HL-60 (cell line): ENCODE results near the gene MGAT4A.
A peak's percentile ranks its signal among the peaks of the same experiment; 100 is the strongest.

Experiments
- DNase-seq, 2 experiments: peaks; one replicate each; pipeline ENCODE4 v3.0.0-alpha.2; 2010 to 2020; ENCODE audit warnings: low read depth in 1 of 2, low spot score in 1 of 2
- H3K27ac ChIP-seq: fragments of 250-450 bp; sonication (Bioruptor Pico); replicated peaks from 2 replicates; pipeline ENCODE4 v1.5.1; 2020; ENCODE audit warnings: mild to moderate bottlenecking, moderate library complexity
- H3K27me3 ChIP-seq: fragments of 250-450 bp; sonication (Bioruptor Pico); 2 replicates; pipeline ENCODE4 v1.5.1; 2021; ENCODE audit warnings: mild to moderate bottlenecking, moderate library complexity; ENCODE audit not compliant: insufficient read depth, poor library complexity, severe bottlenecking
- H3K4me3 ChIP-seq: replicated peaks from 2 replicates; pipeline ENCODE4 v1.5.1; 2011; ENCODE audit warnings: mild to moderate bottlenecking, control low read depth, low read length; ENCODE audit not compliant: insufficient read depth
- CTCF ChIP-seq: IDR thresholded peaks from one replicate; pipeline ENCODE4 v1.5.1; 2011; ENCODE audit warnings: low read length, control low read depth, inconsistent platforms; ENCODE audit not compliant: insufficient read depth
- GABPA ChIP-seq: IDR thresholded peaks from 2 replicates; pipeline ENCODE4 v1.6.1; 2012; ENCODE audit warnings: low read depth
- POLR2AphosphoS5 ChIP-seq: IDR thresholded peaks from 2 replicates; pipeline ENCODE4 v1.6.1; 2012; ENCODE audit warnings: low read depth
- SPI1 ChIP-seq: IDR thresholded peaks from 2 replicates; pipeline ENCODE4 v1.6.1; 2012; ENCODE audit warnings: low read depth, mild to moderate bottlenecking, borderline replicate concordance
- long read RNA-seq: library from polyadenylated mRNA; unstranded; transcript quantifications from one replicate; pipeline ENCODE4 v2.0.0, GENCODE V29; 2020
- TF ChIP-seq, protein P1 (sequence below): IDR thresholded peaks from 2 replicates; pipeline ENCODE4 v1.6.1; 2012; ENCODE audit warnings: low read depth; ENCODE audit not compliant: insufficient replicate concordance

Gene MGAT4A
- long read RNA-seq, full-length matches to known transcripts: 24 of 43 reads
- long read RNA-seq, partial matches to known transcripts: 10 of 43 reads
- long read RNA-seq, other reads (novel, unspliced or antisense): 9 of 43 reads

DNA sequence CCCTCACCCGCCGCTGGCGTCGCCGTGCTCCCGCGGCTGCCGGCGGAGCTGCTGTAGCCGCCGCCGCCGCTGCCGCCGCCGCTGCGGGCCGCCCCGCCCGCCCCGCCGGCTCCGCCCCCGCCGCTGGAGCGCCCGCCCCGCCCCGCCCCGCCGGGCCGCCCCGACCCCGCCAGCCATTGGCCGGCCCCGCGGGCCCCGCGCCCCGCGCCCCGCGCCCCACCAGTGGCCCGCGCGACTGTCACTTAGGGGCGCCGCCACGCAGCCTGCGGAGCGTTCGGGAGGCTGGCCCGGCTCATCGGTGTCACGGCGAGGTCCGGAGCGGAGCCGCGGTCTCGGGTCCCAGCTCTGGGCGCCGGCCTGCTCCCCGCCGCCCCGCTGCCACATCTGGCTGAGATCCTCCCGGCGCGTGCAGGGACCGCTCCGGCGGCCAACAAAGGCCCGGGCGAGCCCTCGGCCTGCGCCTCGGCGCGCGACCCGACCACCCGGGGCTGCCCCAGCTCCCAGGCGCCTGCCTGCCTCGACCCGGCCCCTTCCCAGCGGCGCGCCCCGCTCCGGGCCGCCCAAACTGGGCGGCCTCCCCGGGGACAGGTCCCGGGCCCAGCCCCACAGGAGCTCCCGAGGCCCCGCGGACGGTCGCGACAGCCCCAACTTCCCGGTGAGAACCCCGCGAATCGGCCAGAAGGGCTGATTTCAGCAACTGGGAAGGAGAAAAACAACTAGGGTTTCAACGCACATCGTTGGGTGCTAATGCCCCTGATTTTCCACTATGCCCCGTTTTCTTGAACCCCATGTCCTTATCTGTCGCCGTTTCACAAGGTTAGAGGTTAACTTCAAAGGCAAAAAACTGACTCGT lies at the start of gene MGAT4A:
MGAT4A (minus strand) TSS at position 92 of the 853 bp plus-strand sequence. CDS start 4,800 bp downstream, outside the sequence.
- no peaks in the 10 kb centered on the region for H3K27me3 ChIP-seq
- peak within 1 kb of the TSS; percentile 82 for H3K27ac ChIP-seq
- DNase-seq: peak; percentile 60 to 68

DNA sequence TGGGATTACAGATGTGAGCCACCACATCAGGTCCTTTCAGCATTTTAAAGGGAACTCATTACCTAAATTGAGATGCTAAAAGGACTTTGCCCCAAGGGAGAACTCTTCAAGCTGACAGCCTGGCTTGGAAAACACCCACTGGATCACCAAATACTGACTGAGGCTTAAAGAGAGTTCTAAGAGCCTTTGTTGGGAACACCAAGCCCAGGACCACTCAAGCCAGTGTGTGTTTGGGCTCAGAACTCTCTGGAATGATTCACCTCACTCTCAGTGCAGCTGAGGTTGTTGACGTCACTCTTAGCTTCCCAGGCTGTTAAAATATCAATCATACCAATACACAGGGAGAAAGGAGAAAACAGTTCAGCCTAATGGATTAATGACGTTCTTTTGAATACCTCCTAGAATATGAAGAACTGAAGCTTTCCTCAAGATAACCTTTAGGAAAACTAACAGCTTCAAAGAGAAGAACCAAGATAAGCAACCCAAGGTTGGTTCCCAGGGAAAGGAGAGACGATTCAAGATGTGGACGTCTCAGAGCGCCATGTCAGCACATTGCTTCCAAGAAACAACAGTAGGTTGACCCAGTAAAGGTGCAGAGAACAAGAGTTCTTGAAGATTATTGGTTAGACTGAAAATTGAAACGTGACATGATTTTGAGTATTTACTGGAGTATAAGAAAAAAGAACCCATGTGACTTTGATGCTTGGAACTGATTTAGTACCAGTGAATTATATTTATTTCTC lies 48.0 kb upstream of the MGAT4A start:
- TF ChIP-seq POLR2AphosphoS5 (no peak), SPI1 (no peak), CTCF (no peak), GABPA (no peak)
- TF ChIP-seq, protein P1, sequence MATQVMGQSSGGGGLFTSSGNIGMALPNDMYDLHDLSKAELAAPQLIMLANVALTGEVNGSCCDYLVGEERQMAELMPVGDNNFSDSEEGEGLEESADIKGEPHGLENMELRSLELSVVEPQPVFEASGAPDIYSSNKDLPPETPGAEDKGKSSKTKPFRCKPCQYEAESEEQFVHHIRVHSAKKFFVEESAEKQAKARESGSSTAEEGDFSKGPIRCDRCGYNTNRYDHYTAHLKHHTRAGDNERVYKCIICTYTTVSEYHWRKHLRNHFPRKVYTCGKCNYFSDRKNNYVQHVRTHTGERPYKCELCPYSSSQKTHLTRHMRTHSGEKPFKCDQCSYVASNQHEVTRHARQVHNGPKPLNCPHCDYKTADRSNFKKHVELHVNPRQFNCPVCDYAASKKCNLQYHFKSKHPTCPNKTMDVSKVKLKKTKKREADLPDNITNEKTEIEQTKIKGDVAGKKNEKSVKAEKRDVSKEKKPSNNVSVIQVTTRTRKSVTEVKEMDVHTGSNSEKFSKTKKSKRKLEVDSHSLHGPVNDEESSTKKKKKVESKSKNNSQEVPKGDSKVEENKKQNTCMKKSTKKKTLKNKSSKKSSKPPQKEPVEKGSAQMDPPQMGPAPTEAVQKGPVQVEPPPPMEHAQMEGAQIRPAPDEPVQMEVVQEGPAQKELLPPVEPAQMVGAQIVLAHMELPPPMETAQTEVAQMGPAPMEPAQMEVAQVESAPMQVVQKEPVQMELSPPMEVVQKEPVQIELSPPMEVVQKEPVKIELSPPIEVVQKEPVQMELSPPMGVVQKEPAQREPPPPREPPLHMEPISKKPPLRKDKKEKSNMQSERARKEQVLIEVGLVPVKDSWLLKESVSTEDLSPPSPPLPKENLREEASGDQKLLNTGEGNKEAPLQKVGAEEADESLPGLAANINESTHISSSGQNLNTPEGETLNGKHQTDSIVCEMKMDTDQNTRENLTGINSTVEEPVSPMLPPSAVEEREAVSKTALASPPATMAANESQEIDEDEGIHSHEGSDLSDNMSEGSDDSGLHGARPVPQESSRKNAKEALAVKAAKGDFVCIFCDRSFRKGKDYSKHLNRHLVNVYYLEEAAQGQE: no peak
- no peak overlapping the region for H3K4me3 ChIP-seq
- no peak for DNase-seq

More for the DNA sequence above, at the start of gene MGAT4A:
- TF ChIP-seq, protein P1: no peak
- no peak for TF ChIP-seq CTCF
- TF ChIP-seq POLR2AphosphoS5: peak; percentile 52
- no peak for TF ChIP-seq SPI1
- no peak for TF ChIP-seq GABPA
- H3K4me3 ChIP-seq: peak within 1 kb of the TSS; percentile 71

GRCh38 chr2:98778151-98778550 lies 47.2 kb upstream of the MGAT4A start:
- no peak overlapping the region for H3K4me3 ChIP-seq
- TF ChIP-seq, protein P1: no peak
- TF ChIP-seq POLR2AphosphoS5 (no peak), GABPA (no peak), CTCF (no peak), SPI1 (no peak)
- no peak overlapping the region for H3K27ac ChIP-seq
- DNase-seq: no peak
- no peaks in the 10 kb centered on the region for H3K27me3 ChIP-seq

More for the DNA sequence above, 48.0 kb upstream of the MGAT4A start:
- no peak overlapping the region for H3K27ac ChIP-seq
- no peaks in the 10 kb centered on the region for H3K27me3 ChIP-seq
